ENCODE data around the gene ALPK1.

GRCh38 chr4:112421911-112422310, 124.7 kb downstream of the ALPK1 start:
- TF ChIP-seq POLR2AphosphoS5 (IDR thresholded peaks at IDR 0.05; ENCODE audit: low read depth) (no peak), CREB1 (CRISPR knock-in tag; IDR thresholded peaks at IDR 0.05; ENCODE audit: low read depth) (no peak), CTCF (conservative IDR thresholded peaks at IDR 0.05; ENCODE audit: low read depth in 2 of 2) (no peak), EZH2 (IDR thresholded peaks at IDR 0.05; ENCODE audit: low read depth, unreplicated experiment) (no peak), NANOG (IDR thresholded peaks at IDR 0.05; ENCODE audit: borderline replicate concordance) (no peak), REST (IDR thresholded peaks at IDR 0.05; ENCODE audit: unreplicated experiment) (no peak), STAT1 (IDR thresholded peaks at IDR 0.05; ENCODE audit: unreplicated experiment) (no peak)

Data from GM23338 (cell line).